OCI-LY7 (cell line): ENCODE results near the gene ATP2C2. TPM values are rescaled to one million over a fixed set of nuclear protein-coding genes. Genes with fewer than 3 reads are reported as not detected.
"Not testable (repeated sequence)": the region's sequence is repeated elsewhere in the genome, so short reads cannot be mapped to it uniquely, and the experiment has no call there.

ENCODE experiments used
- BruUV-seq: library from RNA; stranded (reverse); fragments of 400-500 nt; replicated peaks from 2 replicates; lab custom pipeline; 2021; lab: Mats Ljungman, UMichigan
- CTCF ChIA-PET: fragments of 300-600 bp; sonication (Branson Sonifier 250); formaldehyde crosslinking; loops from one replicate; lab custom pipeline; 2022; ENCODE audit warnings: antibody characterized with exemption; ENCODE audit not compliant: unreplicated experiment; lab: Charles Lee
- POLR2A ChIA-PET: fragments of 300-600 bp; sonication (Branson Sonifier 250); formaldehyde crosslinking; loops from one replicate; lab custom pipeline; 2022; ENCODE audit warnings: antibody characterized with exemption; lab: Charles Lee
- DNase-seq: peaks from one replicate; pipeline ENCODE4 v3.0.0-alpha.2; 2015; ENCODE audit warnings: low spot score
- H2AFZ ChIP-seq: fragments of 200-600 bp; sonication (generic), shearing (Covaris generic); 2 replicates; pipeline ENCODE4 v1.6.1; 2014; ENCODE audit warnings: mild to moderate bottlenecking, antibody characterized with exemption, low read length, moderate library complexity
- H3K27ac ChIP-seq: fragments of 200-600 bp; sonication (generic); 2 replicates; pipeline ENCODE4 v1.5.1; 2014; ENCODE audit warnings: mixed run types, low read depth, mild to moderate bottlenecking, moderate library complexity, low read length, inconsistent platforms; ENCODE audit not compliant: poor library complexity, severe bottlenecking
- H3K36me3 ChIP-seq: fragments of 200-600 bp; sonication (generic); 2 replicates; pipeline ENCODE4 v1.6.1; 2014; ENCODE audit warnings: mild to moderate bottlenecking, antibody characterized with exemption, low read length, moderate library complexity, mixed read lengths; ENCODE audit not compliant: insufficient read depth
- H3K4me1 ChIP-seq: fragments of 200-600 bp; sonication (generic); 2 replicates; pipeline ENCODE4 v1.5.1; 2014; ENCODE audit warnings: mild to moderate bottlenecking, low read length; ENCODE audit not compliant: insufficient read depth, poor library complexity, severe bottlenecking
- H3K4me2 ChIP-seq: fragments of 200-600 bp; sonication (generic); 2 replicates; pipeline ENCODE4 v1.6.1; 2014; ENCODE audit warnings: mild to moderate bottlenecking, low read length
- H3K4me3 ChIP-seq: fragments of 200-600 bp; sonication (generic); 2 replicates; pipeline ENCODE4 v1.5.1; 2014; ENCODE audit warnings: mild to moderate bottlenecking, low read depth, low read length; ENCODE audit not compliant: poor library complexity, severe bottlenecking
- H3K79me2 ChIP-seq: fragments of 200-600 bp; sonication (generic); 2 replicates; pipeline ENCODE4 v1.6.1; 2016; ENCODE audit warnings: low read depth, mild to moderate bottlenecking, low read length, moderate library complexity, mixed read lengths; ENCODE audit not compliant: insufficient read depth
- H3K9me2 ChIP-seq: fragments of 200-600 bp; sonication (generic); 2 replicates; pipeline ENCODE4 v1.6.1; 2016; ENCODE audit warnings: mild to moderate bottlenecking, low read length, mixed read lengths; ENCODE audit not compliant: insufficient read depth
- H3K9me3 ChIP-seq: fragments of 200-600 bp; sonication (generic); 2 replicates; pipeline ENCODE4 v1.6.1; 2014; ENCODE audit warnings: mild to moderate bottlenecking, mixed run types, low read length, mixed read lengths
- H4K20me1 ChIP-seq: fragments of 200-600 bp; sonication (generic); 2 replicates; pipeline ENCODE4 v1.6.1; 2014; ENCODE audit warnings: mild to moderate bottlenecking, antibody characterized with exemption, low read length, moderate library complexity, mixed read lengths; ENCODE audit not compliant: insufficient read depth
- CTCF ChIP-seq: fragments of 200-600 bp; sonication (generic); conservative IDR thresholded peaks from 2 replicates; pipeline ENCODE4 v1.5.1; 2014; ENCODE audit warnings: mild to moderate bottlenecking, antibody characterized with exemption, low read length, moderate library complexity, mixed read lengths
- EZH2phosphoT487 ChIP-seq: fragments of 200-600 bp; sonication (generic); IDR thresholded peaks from 2 replicates; pipeline ENCODE4 v1.6.1; 2018; ENCODE audit warnings: low read depth, borderline replicate concordance, mild to moderate bottlenecking, mixed run types, antibody characterized with exemption, low read length, moderate library complexity, mixed read lengths
- intact Hi-C: fragments of 100-400 bp; cut with micrococcal nuclease; formaldehyde crosslinking; loops from one replicate; pipeline ENCODE4 v1.10.0; 2022; ENCODE audit not compliant: unreplicated experiment
- total RNA-seq, 2 experiments: library from RNA; depleted of rRNA in 1 of 2; stranded (reverse); fragments of >200 nt in 1 of 2; shearing (Covaris generic) in 1 of 2; gene quantifications; 2 replicates each; pipeline ENCODE4 v1.2.3, GENCODE V29; 2014 to 2022

Gene ATP2C2
- total RNA-seq, 2 experiments from 2014 or later: 0.66 TPM; not detected in 1

DNA sequence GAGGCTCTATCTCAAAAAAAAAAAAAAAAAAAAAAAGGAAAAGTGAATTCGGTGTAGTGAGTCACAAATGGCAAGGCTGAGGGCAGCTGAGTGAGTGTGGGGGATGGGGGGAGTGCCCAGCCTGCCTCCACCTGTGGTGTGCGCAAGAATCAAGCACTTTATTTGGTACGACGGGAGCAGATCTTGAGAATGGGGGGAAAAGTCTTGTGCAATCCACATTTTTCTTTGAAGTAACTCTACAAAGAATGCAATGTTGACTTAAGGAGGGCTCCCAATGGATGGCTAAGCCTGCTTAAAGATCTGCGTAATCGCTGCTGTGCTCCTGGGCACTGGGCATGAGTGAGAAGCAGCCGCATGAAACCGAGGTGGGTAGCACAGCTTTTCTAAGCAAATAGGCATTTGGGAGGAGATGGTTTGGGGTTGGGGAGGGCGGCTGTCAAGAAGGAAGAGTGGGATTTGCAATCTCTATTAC is 28.2 kb downstream of the ATP2C2 start:
- H2AFZ ChIP-seq: no peak overlapping the region
- BruUV-seq: no TSS peak
- no peak for DNase-seq
- H3K4me1 ChIP-seq: no peaks in the 10 kb centered on the region
- H3K36me3 ChIP-seq: no peaks in the 10 kb centered on the region
- H3K4me2 ChIP-seq: no peak overlapping the region
- TF ChIP-seq CTCF: no peak
- TF ChIP-seq EZH2phosphoT487: no peak
- H3K79me2 ChIP-seq: no peaks in the 10 kb centered on the region
- ChIA-PET CTCF (no interaction called here), POLR2A (no interaction called here)
- intact Hi-C loops: no loop called here
- H3K9me3 ChIP-seq: no peaks in the 10 kb centered on the region
- no peaks in the 10 kb centered on the region for H3K9me2 ChIP-seq
- H3K27ac ChIP-seq: no peak overlapping the region
- H4K20me1 ChIP-seq: no peaks in the 10 kb centered on the region
- no peak overlapping the region for H3K4me3 ChIP-seq

DNA sequence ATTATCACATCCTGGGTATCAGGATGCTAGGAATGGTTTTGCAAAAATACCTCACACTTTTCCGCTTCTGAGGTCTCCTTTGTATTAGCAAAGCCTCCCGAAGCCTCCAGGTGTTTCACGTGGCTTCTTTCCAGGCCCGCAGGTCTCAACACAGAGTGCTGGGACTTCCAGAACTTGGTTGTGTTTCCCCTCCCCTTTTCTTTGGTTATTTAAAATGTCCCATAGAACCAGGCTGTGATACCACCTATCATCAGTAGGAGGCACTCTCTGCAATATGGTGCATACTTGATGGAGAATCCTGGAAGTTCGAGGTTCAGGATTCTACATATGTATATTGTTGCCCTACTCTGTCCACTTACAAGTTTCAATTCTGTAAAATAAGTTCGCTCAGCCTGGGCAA is 28.8 kb downstream of the ATP2C2 start:
- Histone ChIP-seq H3K4me1 (no peaks in the 10 kb centered on the region), H3K79me2 (no peaks in the 10 kb centered on the region), H4K20me1 (no peaks in the 10 kb centered on the region), H3K4me2 (no peak overlapping the region), H3K27ac (no peak overlapping the region), H3K9me2 (no peaks in the 10 kb centered on the region), H3K4me3 (no peak overlapping the region), H3K36me3 (no peaks in the 10 kb centered on the region), H2AFZ (no peak overlapping the region), H3K9me3 (no peaks in the 10 kb centered on the region)
- POLR2A ChIA-PET: no interaction called here
- intact Hi-C loops: no loop called here
- CTCF ChIA-PET: no interaction called here
- no TSS peak for BruUV-seq
- DNase-seq: no peak
- TF ChIP-seq CTCF (peak; percentile 55), EZH2phosphoT487 (no peak)

DNA sequence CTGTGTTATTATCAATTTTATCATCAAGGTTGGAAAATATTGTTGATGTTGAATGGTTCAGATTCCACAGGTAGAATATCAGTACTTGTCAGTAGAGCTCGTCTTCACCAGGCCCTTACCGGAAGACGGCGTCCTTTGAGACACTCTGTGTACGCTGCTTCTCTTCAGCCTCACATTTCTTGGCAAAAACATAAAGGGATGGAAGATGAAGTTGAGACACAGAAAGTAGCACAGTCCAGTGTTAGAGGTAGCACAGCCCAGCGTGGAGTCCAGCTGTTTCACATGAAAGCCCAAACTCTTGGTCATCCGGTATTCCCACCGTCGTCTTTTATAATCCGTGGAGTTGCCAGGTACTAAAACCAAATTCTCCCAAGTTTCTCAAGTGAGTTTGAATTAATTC is 30.4 kb downstream of the ATP2C2 start:
- no peak for DNase-seq
- no peaks in the 10 kb centered on the region for H3K36me3 ChIP-seq
- no peak overlapping the region for H2AFZ ChIP-seq
- BruUV-seq: no TSS peak
- H3K4me1 ChIP-seq: no peaks in the 10 kb centered on the region
- no peaks in the 10 kb centered on the region for H3K9me3 ChIP-seq
- no peak for TF ChIP-seq CTCF
- no peak for TF ChIP-seq EZH2phosphoT487
- no peak overlapping the region for H3K27ac ChIP-seq
- no peak overlapping the region for H3K4me2 ChIP-seq
- no peaks in the 10 kb centered on the region for H4K20me1 ChIP-seq
- no peaks in the 10 kb centered on the region for H3K9me2 ChIP-seq
- H3K79me2 ChIP-seq: no peaks in the 10 kb centered on the region
- intact Hi-C loops: no loop called here
- no peak overlapping the region for H3K4me3 ChIP-seq
- ChIA-PET POLR2A (no interaction called here), CTCF (no interaction called here)

DNA sequence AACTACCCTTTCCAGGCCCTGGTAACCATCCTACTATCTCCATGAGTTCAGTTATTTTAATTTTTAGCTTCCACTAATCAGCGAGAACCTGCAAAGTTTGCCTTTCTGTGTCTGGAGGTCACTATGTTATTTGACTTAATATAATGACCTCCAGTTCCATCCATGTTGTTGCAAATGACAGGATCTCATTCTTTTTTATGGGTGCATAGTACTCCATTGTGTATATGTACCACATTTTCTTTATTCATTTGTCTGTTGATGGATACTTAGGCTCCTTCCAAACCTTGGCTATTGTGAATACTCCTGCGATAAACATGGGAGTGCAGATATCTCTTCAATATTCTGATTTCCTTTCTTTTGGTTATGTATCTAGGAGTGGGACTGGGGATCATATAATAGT is 31.6 kb downstream of the ATP2C2 start:
- H3K9me3 ChIP-seq, H3K79me2 ChIP-seq, H3K36me3 ChIP-seq, H4K20me1 ChIP-seq, H3K4me2 ChIP-seq, H3K9me2 ChIP-seq, H3K27ac ChIP-seq, intact Hi-C loops, CTCF ChIA-PET, DNase-seq, H3K4me3 ChIP-seq, POLR2A ChIA-PET, BruUV-seq, H2AFZ ChIP-seq, H3K4me1 ChIP-seq: not testable (repeated sequence)

GRCh38 chr16:84403435-84403834 is 35.1 kb downstream of the ATP2C2 start:
- H3K4me3 ChIP-seq, DNase-seq, POLR2A ChIA-PET, H4K20me1 ChIP-seq, H3K4me1 ChIP-seq, H3K36me3 ChIP-seq, H3K9me2 ChIP-seq, H3K79me2 ChIP-seq, intact Hi-C loops, H3K4me2 ChIP-seq, H2AFZ ChIP-seq, H3K27ac ChIP-seq, H3K9me3 ChIP-seq, BruUV-seq, CTCF ChIA-PET: not testable (repeated sequence)
